Loucy (cell line): ENCODE measurements around the gene GNPTG.

Experiments
- H2AFZ ChIP-seq: fragments of 200-600 bp; sonication (generic); 2 replicates; pipeline ENCODE4 v1.6.0; 2016; ENCODE audit warnings: antibody characterized with exemption, mild to moderate bottlenecking, low read length, moderate library complexity
- H3F3A ChIP-seq: fragments of 200-600 bp; 2 replicates; pipeline ENCODE4 v1.6.0; 2016; ENCODE audit warnings: antibody characterized with exemption, low read depth, mild to moderate bottlenecking
- H3K27me3 ChIP-seq: fragments of 200-600 bp; sonication (generic); 2 replicates; pipeline ENCODE4 v1.6.1; 2014; ENCODE audit warnings: low read length, mild to moderate bottlenecking; ENCODE audit not compliant: insufficient read depth, poor library complexity, severe bottlenecking
- H3K36me3 ChIP-seq: fragments of 200-600 bp; sonication (generic); 2 replicates; pipeline ENCODE4 v1.6.1; 2016; ENCODE audit warnings: low read length; ENCODE audit not compliant: insufficient read depth
- H3K4me1 ChIP-seq: fragments of 200-600 bp; sonication (generic); 2 replicates; pipeline ENCODE4 v1.5.1; 2014; ENCODE audit warnings: low read length, mild to moderate bottlenecking; ENCODE audit not compliant: insufficient read depth, poor library complexity, severe bottlenecking
- H3K4me2 ChIP-seq: fragments of 200-600 bp; sonication (generic); 2 replicates; pipeline ENCODE4 v1.6.0; 2014; ENCODE audit warnings: antibody characterized with exemption, low read length, low read depth, mild to moderate bottlenecking; ENCODE audit not compliant: poor library complexity, severe bottlenecking
- H3K4me3 ChIP-seq: fragments of 200-600 bp; sonication (generic); 2 replicates; pipeline ENCODE4 v1.5.1; 2014; ENCODE audit warnings: low read length, mild to moderate bottlenecking, mixed read lengths; ENCODE audit not compliant: poor library complexity, severe bottlenecking
- H3K79me2 ChIP-seq: fragments of 200-600 bp; sonication (generic); 2 replicates; pipeline ENCODE4 v1.6.1; 2014; ENCODE audit warnings: low read length; ENCODE audit not compliant: insufficient read depth
- H3K9ac ChIP-seq: fragments of 200-600 bp; sonication (generic); 2 replicates; pipeline ENCODE4 v1.6.0; 2014; ENCODE audit warnings: mild to moderate bottlenecking, low read depth, low read length, moderate library complexity; ENCODE audit not compliant: poor library complexity, severe bottlenecking
- H3K9me2 ChIP-seq: fragments of 200-600 bp; sonication (generic); replicated peaks from 2 replicates; pipeline ENCODE4 v1.6.1; 2016; ENCODE audit warnings: low read depth, low read length, mixed read lengths
- H3K9me3 ChIP-seq: fragments of 200-600 bp; sonication (generic); 2 replicates; pipeline ENCODE4 v1.6.1; 2014; ENCODE audit warnings: mild to moderate bottlenecking, antibody characterized with exemption, low read length, low read depth; ENCODE audit not compliant: insufficient read depth
- H4K20me1 ChIP-seq: fragments of 200-600 bp; sonication (generic); 2 replicates; pipeline ENCODE4 v1.6.0; 2014; ENCODE audit warnings: antibody characterized with exemption, low read length, mild to moderate bottlenecking; ENCODE audit not compliant: insufficient read depth, poor library complexity, severe bottlenecking
- EZH2phosphoT487 ChIP-seq: fragments of 200-600 bp; IDR thresholded peaks from 2 replicates; pipeline ENCODE4 v1.6.1; 2018; ENCODE audit warnings: antibody characterized with exemption, mild to moderate bottlenecking, moderate library complexity, borderline replicate concordance
- TF ChIP-seq, protein P1 (sequence below): fragments of 200-600 bp; sonication (generic); conservative IDR thresholded peaks from 2 replicates; pipeline ENCODE4 v1.5.1; 2014; ENCODE audit warnings: mild to moderate bottlenecking, antibody characterized with exemption, low read length

Gene GNPTG

DNA sequence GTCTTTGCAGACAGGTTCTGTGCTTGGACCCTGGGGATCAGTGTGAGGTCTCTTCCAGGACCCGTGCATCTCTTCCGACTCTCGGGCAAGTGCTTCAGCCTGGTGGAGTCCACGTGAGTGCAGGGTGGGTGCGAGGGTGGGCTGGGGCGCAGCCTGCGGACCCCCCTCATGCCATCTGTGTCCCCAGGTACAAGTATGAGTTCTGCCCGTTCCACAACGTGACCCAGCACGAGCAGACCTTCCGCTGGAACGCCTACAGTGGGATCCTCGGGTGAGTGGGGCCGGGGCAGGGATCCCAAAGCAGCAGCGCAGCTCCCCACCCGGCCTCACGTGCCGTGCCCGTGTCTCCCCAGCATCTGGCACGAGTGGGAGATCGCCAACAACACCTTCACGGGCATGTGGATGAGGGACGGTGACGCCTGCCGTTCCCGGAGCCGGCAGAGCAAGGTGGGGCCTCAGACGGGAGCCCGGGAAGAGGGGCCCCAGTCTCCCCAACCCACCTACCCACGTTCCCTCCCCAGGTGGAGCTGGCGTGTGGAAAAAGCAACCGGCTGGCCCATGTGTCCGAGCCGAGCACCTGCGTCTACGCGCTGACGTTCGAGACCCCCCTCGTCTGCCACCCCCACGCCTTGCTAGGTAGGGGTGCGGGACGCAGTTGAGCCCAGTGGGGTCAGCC, 10.1 kb downstream of the GNPTG start:
- Histone ChIP-seq H3K79me2 (no peaks in the 10 kb centered on the region), H3K36me3 (no peaks in the 10 kb centered on the region), H3K4me3 (no peak overlapping the region), H3K27me3 (no peaks in the 10 kb centered on the region), H3F3A (no peaks in the 10 kb centered on the region), H3K9me3 (no peaks in the 10 kb centered on the region), H3K4me2 (no peak overlapping the region), H3K9me2 (no peaks in the 10 kb centered on the region), H3K9ac (no peak overlapping the region), H2AFZ (no peak overlapping the region), H3K4me1 (no peaks in the 10 kb centered on the region), H4K20me1 (no peaks in the 10 kb centered on the region)
- TF ChIP-seq, protein P1, sequence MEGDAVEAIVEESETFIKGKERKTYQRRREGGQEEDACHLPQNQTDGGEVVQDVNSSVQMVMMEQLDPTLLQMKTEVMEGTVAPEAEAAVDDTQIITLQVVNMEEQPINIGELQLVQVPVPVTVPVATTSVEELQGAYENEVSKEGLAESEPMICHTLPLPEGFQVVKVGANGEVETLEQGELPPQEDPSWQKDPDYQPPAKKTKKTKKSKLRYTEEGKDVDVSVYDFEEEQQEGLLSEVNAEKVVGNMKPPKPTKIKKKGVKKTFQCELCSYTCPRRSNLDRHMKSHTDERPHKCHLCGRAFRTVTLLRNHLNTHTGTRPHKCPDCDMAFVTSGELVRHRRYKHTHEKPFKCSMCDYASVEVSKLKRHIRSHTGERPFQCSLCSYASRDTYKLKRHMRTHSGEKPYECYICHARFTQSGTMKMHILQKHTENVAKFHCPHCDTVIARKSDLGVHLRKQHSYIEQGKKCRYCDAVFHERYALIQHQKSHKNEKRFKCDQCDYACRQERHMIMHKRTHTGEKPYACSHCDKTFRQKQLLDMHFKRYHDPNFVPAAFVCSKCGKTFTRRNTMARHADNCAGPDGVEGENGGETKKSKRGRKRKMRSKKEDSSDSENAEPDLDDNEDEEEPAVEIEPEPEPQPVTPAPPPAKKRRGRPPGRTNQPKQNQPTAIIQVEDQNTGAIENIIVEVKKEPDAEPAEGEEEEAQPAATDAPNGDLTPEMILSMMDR = no peak
- no peak for TF ChIP-seq EZH2phosphoT487

DNA sequence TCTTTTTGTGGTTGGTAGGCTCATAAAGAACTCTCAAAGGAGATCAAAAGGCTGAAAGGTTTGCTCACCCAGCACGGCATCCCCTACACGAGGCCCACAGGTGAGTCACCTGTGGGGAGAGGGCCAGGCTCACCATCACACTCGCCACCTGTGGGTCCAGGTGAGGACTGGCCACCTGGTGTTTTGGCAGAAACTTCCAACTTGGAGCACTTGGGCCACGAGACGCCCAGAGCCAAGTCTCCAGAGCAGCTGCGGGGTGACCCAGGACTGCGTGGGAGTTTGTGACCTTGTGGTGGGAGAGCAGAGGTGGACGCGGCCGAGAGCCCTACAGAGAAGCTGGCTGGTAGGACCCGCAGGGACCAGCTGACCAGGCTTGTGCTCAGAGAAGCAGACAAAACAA, 11.1 kb downstream of the GNPTG start:
- no peaks in the 10 kb centered on the region for H3K4me1 ChIP-seq
- H4K20me1 ChIP-seq = no peaks in the 10 kb centered on the region
- H3K27me3 ChIP-seq = no peaks in the 10 kb centered on the region
- no peak for TF ChIP-seq EZH2phosphoT487
- TF ChIP-seq, protein P1 = no peak
- no peaks in the 10 kb centered on the region for H3K79me2 ChIP-seq
- no peaks in the 10 kb centered on the region for H3K9me2 ChIP-seq
- no peak overlapping the region for H3K4me3 ChIP-seq
- no peaks in the 10 kb centered on the region for H3K36me3 ChIP-seq
- H3K9ac ChIP-seq = no peak overlapping the region
- no peak overlapping the region for H2AFZ ChIP-seq
- H3K4me2 ChIP-seq = no peak overlapping the region
- H3F3A ChIP-seq = no peaks in the 10 kb centered on the region
- no peaks in the 10 kb centered on the region for H3K9me3 ChIP-seq

DNA sequence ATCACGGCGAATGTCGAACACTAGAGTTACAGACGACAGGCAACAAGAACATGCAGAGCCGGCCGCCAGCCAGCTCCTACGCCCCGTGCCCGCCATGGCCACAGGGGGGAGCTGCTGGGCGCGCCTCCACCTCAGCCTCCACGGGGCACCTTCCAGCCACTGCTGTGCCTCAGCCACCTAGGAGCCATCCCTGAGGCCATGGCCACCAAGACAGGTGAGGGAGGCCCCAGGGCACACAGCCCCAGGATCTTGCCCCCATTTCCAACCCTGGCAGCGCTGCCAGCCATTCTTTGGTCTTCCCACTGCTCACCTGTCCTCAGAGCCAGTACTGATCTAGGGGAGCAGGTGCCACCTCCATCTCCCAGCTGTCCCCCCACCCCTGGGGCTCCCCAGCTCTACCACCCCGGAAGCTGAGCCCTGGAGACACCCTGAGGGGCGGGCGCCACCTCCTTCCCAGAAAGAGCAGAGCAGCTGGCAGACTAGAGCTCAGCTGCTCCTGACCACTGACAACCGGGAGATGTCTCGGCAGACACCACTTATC, 11.8 kb downstream of the GNPTG start:
- Histone ChIP-seq H3K4me1 (no peaks in the 10 kb centered on the region), H4K20me1 (no peaks in the 10 kb centered on the region)

More for the DNA sequence above, 11.8 kb downstream of the GNPTG start:
- Histone ChIP-seq H3K27me3 (no peaks in the 10 kb centered on the region), H3F3A (no peaks in the 10 kb centered on the region), H3K4me3 (no peak overlapping the region), H3K9ac (no peak overlapping the region), H3K79me2 (no peaks in the 10 kb centered on the region), H2AFZ (no peak overlapping the region), H3K36me3 (no peaks in the 10 kb centered on the region), H3K4me2 (no peak overlapping the region), H3K9me3 (no peaks in the 10 kb centered on the region), H3K9me2 (no peaks in the 10 kb centered on the region)
- no peak for TF ChIP-seq EZH2phosphoT487
- TF ChIP-seq, protein P1 = peak; percentile 56
